Esophagus muscularis mucosa (tissue), 4 donors: ENCODE results near the gene DCLRE1C. TPM values are rescaled to one million over a fixed set of nuclear protein-coding genes. Genes with fewer than 3 reads are reported as not detected.

Experiments
- DNase-seq: peaks from one replicate; pipeline ENCODE4 v3.0.0-alpha.2; 2017; ENCODE audit errors: extremely low spot score
- H3K27ac ChIP-seq, 4 donors: fragments of 200-600 bp; sonication (generic); replicated peaks in 1 of 4; 1 replicate in 3 of 4; 2 replicates in 1 of 4; pipeline ENCODE4 v1.5.1; 2016 to 2019; ENCODE audit warnings: mild to moderate bottlenecking in 1 of 4
- H3K27me3 ChIP-seq, 4 donors: fragments of 200-600 bp; sonication (generic); one replicate each; pipeline versions ENCODE4 v1.5.1 to v1.6.0; 2016 to 2019
- H3K36me3 ChIP-seq, 4 donors: fragments of 200-600 bp; sonication (generic); one replicate each; pipeline ENCODE4 v1.5.1; 2016 to 2019
- H3K4me1 ChIP-seq, 4 donors: fragments of 200-600 bp; sonication (generic); one replicate each; pipeline ENCODE4 v1.5.1; 2016 to 2019
- H3K4me3 ChIP-seq, 4 donors: fragments of 200-600 bp; sonication (generic); 1 replicate in 2 of 4; 2 replicates in 2 of 4; pipeline ENCODE4 v1.5.1; 2016 to 2019; ENCODE audit warnings: mild to moderate bottlenecking in 4 of 4, moderate library complexity in 1 of 4
- H3K9me3 ChIP-seq, 4 donors: fragments of 200-600 bp; sonication (generic); 1 replicate in 3 of 4; 2 replicates in 1 of 4; pipeline ENCODE4 v1.5.1; 2016 to 2019
- CTCF ChIP-seq, 3 experiments: fragments of 200-600 bp in 2 of 3; fragments of 450-650 bp in 1 of 3; sonication (generic) in 2 of 3; IDR thresholded peaks; one replicate each; pipeline ENCODE4 v1.5.1; 2017 to 2019; ENCODE audit warnings: antibody characterized with exemption in 3 of 3, mild to moderate bottlenecking in 2 of 3, moderate library complexity in 1 of 3
- EP300 ChIP-seq: sonication (generic); formaldehyde crosslinking; IDR thresholded peaks from one replicate; pipeline ENCODE4 v1.6.1; 2017; ENCODE audit warnings: antibody characterized with exemption
- POLR2A ChIP-seq: fragments of 450-650 bp; IDR thresholded peaks from one replicate; pipeline ENCODE4 v1.6.1; 2017; ENCODE audit warnings: antibody characterized with exemption, moderate library complexity, mild to moderate bottlenecking, low read depth
- POLR2AphosphoS5 ChIP-seq, 2 donors: sonication (generic); formaldehyde crosslinking; IDR thresholded peaks; one replicate each; pipeline ENCODE4 v1.6.1; 2017; ENCODE audit warnings: antibody characterized with exemption in 2 of 2
- WGBS: methylation state at CpG from one replicate; pipeline ENCODE4 v1.1.5; 2018; 5-methylcytosine and 5-hydroxymethylcytosine counted together
- intact Hi-C: fragments of 100-400 bp; cut with DNase I; formaldehyde crosslinking; loops from one replicate; pipeline ENCODE4 v1.15.1; 2023
- total RNA-seq, 4 donors: library from RNA; depleted of rRNA; stranded (reverse); fragments of >200 nt; gene quantifications; one replicate each; pipeline versions ENCODE4 v1.1.0 to v1.2.1, GENCODE V29; 2016

DCLRE1C gene
- total RNA-seq, 4 donors from 2014 or later = 6.6 to 12.8 (median 10.6) TPM

- no peaks in the 10 kb centered on the region for H3K9me3 ChIP-seq
- WGBS = 100% methylated on average over 2 of the region's 2 CpGs
- intact Hi-C loops = no loop called here
- peaks cover 9 to 47% (median 25%) of the 10 kb centered on the region in 4 donors for H3K36me3 ChIP-seq
- no peak overlapping the region for H3K4me3 ChIP-seq
- TF ChIP-seq CTCF (IDR thresholded peaks at IDR 0.05) (no peak), POLR2A (no peak), POLR2AphosphoS5 (IDR thresholded peaks at IDR 0.05) (no peak), EP300 (no peak)
- H3K27me3 ChIP-seq = no peaks in the 10 kb centered on the region
- DNase-seq = no peak
- no peak overlapping the region for H3K27ac ChIP-seq
- H3K4me1 ChIP-seq = no peaks in the 10 kb centered on the region
These were observed 49.0 kb downstream of the DCLRE1C start for GRCh38 chr10:14904864-14905263.

- TF ChIP-seq EP300 (no peak), CTCF (IDR thresholded peaks at IDR 0.05) (peak in 2 of 3 experiments; percentile 29 to 56)
- H3K4me1 ChIP-seq = no peaks in the 10 kb centered on the region
- intact Hi-C loops = no loop called here
- no peaks in the 10 kb centered on the region for H3K27me3 ChIP-seq
- no peak overlapping the region for H3K27ac ChIP-seq
- no peak for DNase-seq
- peaks cover 9 to 47% (median 27%) of the 10 kb centered on the region in 4 donors for H3K36me3 ChIP-seq
- H3K4me3 ChIP-seq = no peak overlapping the region
- 47% methylated on average over 1 of the region's 1 CpG for WGBS
- H3K9me3 ChIP-seq = no peaks in the 10 kb centered on the region
These were observed 49.6 kb downstream of the DCLRE1C start for GRCh38 chr10:14904316-14904732.

- Histone ChIP-seq H3K9me3 (no peaks in the 10 kb centered on the region), H3K4me1 (no peaks in the 10 kb centered on the region), H3K36me3 (no peaks in the 10 kb centered on the region), H3K27ac (no peak overlapping the region), H3K27me3 (no peaks in the 10 kb centered on the region), H3K4me3 (no peak overlapping the region)
- intact Hi-C loops = no loop called here
- no peak for DNase-seq
- 97% methylated on average over 1 of the region's 1 CpG for WGBS
- TF ChIP-seq POLR2A (no peak), CTCF (IDR thresholded peaks at IDR 0.05) (no peak), EP300 (no peak), POLR2AphosphoS5 (IDR thresholded peaks at IDR 0.05) (no peak)
These were observed 62.7 kb downstream of the DCLRE1C start for GRCh38 chr10:14891151-14891550.

- H3K9me3 ChIP-seq = no peaks in the 10 kb centered on the region
- H3K27ac ChIP-seq = no peak overlapping the region
- no peaks in the 10 kb centered on the region for H3K27me3 ChIP-seq
- no peaks in the 10 kb centered on the region for H3K4me1 ChIP-seq
- H3K4me3 ChIP-seq = no peak overlapping the region
- WGBS = 97% methylated on average over 2 of the region's 2 CpGs
- no peak for TF ChIP-seq POLR2AphosphoS5 (IDR thresholded peaks at IDR 0.05)
- TF ChIP-seq POLR2A = no peak
- no peak for TF ChIP-seq EP300
- TF ChIP-seq CTCF (IDR thresholded peaks at IDR 0.05) = no peak
- H3K36me3 ChIP-seq = no peaks in the 10 kb centered on the region
- DNase-seq = no peak
- intact Hi-C loops = no loop called here
These were observed 64.6 kb downstream of the DCLRE1C start for GRCh38 chr10:14889318-14889717.

- Histone ChIP-seq H3K9me3 (no peaks in the 10 kb centered on the region), H3K4me3 (no peak overlapping the region), H3K27ac (no peak overlapping the region), H3K4me1 (peaks cover 8 to 14% (median 13%) of the 10 kb centered on the region in 4 donors), H3K36me3 (no peaks in the 10 kb centered on the region), H3K27me3 (no peaks in the 10 kb centered on the region)
- TF ChIP-seq EP300 (no peak), POLR2A (no peak), POLR2AphosphoS5 (IDR thresholded peaks at IDR 0.05) (no peak), CTCF (IDR thresholded peaks at IDR 0.05) (no peak)
- DNase-seq = no peak
- intact Hi-C loops = loop anchor here (5.0 kb wide), 1 partner anchor 68 kb away; the partner anchor contains the start of gene DCLRE1C
- WGBS = 84% methylated on average over 3 of the region's 3 CpGs
These were observed 69.8 kb downstream of the DCLRE1C start for GRCh38 chr10:14884082-14884481.
